ENCODE data around the gene PRUNE2.

The PRUNE2 gene

DNA sequence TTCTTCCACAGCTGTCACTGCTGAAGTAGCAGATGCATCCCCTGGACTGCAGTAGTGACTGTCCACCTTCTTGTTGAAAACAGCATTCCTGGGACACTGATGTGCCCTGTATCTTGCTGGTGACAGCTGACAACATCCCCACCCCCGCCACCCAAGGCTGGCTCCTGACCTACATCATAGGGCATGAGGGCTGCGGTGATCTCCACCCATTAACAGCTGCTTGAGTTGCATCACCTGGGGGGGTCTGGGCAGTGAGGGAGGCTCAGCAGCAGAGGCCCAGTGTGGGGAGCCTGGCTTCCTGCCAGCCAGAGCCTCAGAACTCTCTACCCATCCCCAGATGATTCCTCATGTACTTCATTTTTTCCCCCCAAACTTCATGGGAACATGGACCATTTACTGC is 4.1 kb downstream of the PRUNE2 start:
- no peak for DNase-seq (ENCODE audit: low read depth)

DNA sequence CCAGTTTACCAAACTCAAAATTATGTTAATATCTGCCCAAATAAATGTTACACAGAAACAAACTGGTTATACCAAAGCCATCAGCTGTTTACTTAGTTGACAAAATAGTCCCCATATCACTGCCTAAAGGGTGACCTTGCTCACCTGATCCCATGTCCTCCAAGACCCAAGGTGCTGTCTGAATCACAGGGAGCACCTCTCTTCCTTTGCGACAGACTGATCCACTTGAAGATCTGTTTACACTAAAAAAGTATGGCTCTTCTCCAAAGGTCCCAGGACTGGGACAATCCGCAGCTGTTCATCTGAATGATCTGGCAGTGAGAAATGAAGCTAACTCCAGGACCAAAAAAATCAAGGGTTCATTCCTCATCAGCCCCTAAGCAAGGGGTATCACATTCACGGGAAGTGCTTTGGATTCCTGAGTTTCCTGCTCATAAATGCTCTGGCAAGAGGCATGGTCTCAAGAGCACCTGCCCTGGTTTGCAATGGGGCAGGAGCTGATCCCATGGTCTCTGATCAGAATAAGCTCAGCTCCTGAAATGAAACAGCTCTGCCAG is 5.0 kb downstream of the PRUNE2 start:
- no peak for DNase-seq (ENCODE audit: low read depth)

DNA sequence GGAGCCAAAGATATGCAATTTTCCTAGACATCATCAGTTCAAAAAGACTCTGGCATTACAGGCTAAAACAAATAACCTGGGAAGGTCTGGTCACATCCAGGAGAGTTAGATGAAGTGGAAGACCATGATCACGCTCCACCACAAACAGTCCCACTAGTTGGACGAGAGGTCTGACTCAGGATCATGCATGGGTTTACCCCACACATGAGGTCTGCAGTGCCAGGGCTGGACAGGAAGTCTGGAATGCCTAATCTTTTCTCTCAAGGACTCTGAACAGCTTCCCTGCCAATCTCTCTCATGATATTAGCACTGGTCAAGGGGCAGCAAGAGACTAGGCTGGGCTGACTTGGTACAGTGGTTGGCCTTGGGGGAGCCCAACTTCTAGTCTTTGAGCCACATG is 7.1 kb downstream of the PRUNE2 start:
- no peak for DNase-seq (ENCODE audit: low read depth)

DNA sequence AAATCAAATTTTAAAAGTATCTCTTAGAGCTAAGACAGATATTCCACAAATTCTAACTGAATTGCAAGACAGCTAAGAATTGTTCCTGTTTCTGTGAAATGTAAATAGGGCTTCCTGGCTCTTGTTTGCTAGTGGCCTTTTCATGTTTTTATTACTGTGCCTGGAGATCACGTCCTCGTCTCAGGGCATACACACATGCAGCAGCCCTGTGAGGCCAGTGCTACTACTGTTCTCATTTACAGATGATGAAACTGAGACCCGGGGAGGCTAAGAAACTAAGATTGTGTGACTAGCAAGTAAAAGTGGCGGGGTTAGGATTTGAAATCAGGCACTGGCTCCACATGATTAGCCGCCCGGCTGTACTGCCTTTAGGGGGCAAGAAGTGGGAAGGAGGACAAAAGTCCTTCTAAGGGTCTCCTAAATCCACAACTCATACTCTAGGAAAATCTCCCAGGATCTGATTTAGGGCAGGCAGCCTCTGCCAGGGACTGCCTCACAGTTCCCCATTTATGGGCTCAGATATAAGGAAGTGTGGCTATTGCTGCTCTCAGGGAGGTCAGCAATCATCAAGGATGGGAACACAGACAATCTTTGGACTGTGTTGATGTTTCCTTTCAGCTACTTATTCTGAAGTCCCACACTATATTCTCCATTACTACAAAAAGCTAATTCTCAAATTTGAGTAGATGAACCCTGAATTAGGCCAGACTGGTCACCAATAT is 7.9 kb downstream of the PRUNE2 start:
- no peak for DNase-seq (ENCODE audit: low read depth)

DNA sequence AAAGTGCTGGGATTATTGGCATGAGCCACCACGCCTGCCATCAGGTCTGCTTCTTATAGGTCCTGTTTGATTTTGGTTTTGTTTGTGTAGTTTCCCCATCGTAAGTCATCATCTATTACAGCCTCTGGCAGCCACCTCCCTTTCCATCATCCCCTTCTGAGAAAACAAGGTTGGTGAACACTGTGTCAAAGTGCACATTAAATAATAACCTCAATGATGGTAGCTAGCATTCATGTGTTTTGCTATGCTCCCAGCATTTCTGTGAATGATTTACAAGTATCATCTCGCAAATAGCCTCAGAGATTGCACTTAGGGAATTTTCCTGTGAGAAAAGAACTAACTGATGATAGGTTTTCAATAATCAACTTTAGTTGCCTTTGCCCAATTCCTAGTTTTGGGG is 9.9 kb downstream of the PRUNE2 start:
- DNase-seq (ENCODE audit: low read depth) = no peak

DNA sequence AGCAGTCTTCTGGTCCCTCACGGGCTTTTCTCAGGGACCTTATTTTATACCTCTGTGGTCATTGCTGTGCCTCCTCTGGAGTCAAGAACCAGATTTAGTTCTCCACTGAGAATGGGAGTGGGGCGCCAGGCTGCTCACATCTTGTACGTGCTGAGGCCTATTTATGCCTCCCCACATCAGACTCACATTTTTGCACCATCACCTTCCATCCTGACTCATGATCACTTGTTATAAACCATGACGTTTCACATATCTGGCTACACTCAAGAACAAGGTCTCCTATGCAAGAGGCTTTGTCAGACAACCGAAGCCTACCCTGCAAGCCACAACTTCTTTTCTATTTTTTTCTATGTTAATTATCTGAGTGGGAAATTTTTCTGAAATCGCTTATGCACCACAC is 10.7 kb downstream of the PRUNE2 start:
- no peak for DNase-seq (ENCODE audit: low read depth)

DNA sequence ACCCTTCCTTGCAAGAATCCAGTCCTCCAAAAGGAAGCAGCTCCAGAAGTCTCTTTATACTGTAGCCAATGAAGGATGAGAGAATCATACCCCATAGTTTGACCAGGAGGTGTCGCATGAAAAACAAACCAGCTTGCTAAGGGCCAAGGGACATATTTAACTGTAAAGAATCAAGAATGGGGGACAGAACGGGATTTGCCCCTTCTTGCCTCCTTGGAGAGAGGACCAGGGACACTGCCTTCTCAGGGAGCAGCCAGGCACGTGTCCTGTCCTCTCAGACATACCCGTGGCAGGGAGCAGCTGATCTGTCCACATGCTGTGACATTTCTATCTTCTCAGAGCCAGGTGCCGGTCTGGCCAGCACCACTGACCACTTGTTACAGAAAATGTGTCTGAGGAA is 11.7 kb downstream of the PRUNE2 start:
- DNase-seq (ENCODE audit: low read depth) = no peak

DNA sequence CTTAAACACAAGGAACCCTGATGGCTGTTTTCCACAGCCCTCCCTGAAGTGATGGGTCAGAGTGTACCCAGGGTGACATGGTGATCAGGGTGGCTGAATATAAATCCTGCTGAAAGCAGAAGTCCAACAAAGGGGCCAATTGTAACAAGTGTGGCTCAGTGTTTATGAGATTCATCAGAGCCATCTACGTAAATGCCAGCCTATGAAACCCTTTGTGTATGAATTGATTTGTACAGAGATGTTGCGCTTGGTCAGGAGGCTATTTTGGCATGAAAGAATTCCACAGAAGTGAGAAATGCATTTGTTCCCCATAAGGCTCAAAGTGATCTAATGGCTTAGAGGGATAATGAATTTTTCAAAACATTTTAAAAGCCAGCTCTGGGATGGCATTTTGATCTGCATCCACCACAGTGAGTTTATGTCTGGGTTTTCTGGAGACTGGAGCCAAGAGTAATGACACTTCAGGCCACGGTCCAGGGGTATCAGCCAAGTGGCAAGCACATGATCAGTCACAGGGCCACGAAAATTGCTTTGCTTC is 12.4 kb downstream of the PRUNE2 start:
- DNase-seq (ENCODE audit: low read depth) = no peak

DNA sequence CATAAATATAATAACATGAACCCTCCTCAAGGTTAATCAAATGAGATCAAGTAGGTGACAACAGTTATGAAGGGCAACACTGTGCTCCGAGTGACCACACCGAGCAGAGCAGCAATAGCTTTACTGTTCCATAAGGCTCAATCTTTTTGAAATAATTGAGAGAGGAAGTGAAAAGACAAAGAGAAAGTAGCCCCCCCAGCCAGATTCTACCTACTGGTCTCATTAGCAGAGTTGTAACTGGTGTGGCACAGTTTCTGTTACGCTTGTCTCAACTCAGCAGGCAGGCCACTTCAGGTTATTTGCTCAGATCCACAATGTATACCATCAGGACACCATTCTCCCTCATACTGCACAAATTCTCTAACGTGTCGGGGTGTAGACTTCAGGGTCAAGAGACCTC is 14.0 kb downstream of the PRUNE2 start:
- DNase-seq (ENCODE audit: low read depth) = no peak

DNA sequence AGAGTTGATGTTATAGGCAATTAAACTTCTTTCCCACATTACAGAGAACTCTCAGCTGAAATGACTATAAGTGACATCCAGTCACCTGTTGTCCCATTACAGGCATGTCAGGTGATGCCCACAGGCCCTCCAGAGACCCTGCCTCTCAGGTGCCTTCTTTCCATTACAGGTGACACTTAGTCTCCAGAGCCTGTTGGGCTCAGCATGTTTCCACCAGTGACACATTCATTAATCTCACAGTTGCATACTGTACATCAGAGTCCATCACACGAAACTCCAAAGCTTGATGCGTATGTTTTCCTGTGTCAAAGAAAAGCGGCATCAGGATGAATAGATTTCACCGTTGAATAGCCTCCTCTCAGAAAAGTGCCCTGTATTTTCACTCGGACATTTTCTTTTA is 14.6 kb downstream of the PRUNE2 start:
- DNase-seq (ENCODE audit: low read depth) = no peak

DNA sequence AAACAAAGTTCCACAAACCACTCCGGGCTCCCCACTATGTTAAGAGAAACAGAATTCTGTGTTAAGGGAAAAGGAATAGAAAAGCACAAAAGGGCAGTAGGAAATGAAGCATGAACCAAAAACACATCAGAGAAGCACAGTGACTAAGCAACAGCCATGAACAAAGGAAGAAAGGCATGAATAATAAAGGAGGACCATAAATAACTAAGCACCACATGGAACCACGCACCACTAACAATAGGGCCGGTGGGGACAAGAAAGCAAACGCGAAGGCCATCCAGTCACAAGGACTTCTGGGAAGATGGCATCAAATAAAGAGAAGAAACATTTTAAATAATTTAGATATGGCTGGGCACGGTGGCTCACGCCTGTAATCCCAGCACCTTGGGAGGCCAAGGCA is 18.0 kb downstream of the PRUNE2 start:
- DNase-seq (ENCODE audit: low read depth) = no peak

DNA sequence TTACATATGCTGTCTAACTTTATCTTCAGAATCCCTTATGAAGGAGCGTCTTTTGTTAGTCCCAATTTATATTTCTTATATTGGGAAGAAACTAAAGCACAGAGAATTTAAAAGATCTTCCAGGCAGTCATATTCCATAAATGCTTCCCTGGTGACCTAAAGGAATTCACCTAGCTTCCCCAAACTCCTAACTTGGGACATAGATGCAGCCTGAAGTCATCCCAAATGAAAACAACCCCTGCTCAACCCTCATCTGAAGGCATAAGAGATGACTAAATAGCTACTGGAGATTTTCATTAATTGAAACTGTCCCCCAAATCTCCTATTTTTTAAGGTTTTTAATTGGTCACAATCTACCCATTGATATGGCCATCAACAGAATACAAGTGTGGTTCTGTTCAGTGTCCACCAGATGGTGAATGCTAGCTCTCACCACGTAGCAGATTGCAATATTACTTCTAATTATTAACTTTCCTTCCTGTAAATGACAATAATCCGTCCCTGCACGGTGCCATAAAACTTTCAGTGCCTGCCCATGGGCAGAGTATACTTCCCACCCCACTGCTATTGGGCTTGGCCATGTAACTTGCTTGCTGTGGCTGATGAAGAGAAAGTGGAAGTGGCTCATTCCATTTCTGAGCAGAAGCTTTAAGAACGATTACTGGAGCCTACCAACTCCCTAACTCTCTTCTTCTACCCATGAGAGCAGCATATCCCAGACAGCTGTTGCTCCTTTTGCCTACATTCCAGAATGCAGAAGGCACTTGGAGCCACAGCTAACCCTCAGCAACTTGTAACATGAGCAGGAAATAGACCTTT is 18.7 kb downstream of the PRUNE2 start:
- DNase-seq (ENCODE audit: low read depth) = no peak

DNA sequence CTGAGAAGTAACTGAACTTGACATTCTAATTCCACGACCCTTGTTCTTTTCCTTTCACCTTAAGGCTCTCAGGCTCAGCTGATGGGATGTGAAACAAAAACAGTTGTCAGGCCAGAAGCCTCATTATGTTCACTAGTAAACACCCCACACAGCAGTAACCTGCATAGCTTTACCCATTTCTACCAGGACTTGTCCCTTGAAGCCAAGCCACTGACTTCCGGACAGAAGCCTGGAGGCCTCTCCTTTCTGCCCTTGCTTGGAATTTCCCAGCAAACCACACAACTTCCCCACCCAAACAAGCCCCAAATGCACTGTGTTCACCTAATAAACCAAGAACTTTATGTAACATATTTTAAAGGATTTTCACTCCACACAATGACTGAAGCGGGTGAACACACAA is 19.6 kb downstream of the PRUNE2 start:
- no peak for DNase-seq (ENCODE audit: low read depth)

DNA sequence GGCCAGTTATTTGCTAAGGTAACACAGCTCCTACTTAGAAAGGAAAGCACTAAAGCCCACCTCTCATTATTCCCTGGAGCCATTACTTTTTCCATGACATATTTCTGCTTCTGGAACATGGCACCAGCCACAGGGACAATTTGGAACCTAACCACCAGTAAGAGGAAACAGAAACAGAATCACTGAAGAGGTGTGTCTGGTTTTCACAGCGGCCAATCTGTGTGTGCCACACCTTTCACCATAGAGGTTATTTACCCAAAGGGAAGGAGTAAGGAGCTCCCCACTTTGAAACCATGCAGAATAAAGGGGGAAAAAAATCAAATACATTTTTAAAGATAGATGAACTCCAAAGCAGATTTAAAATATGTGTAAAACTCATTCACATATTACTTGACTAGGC is 21.1 kb downstream of the PRUNE2 start:
- DNase-seq (ENCODE audit: low read depth) = no peak

DNA sequence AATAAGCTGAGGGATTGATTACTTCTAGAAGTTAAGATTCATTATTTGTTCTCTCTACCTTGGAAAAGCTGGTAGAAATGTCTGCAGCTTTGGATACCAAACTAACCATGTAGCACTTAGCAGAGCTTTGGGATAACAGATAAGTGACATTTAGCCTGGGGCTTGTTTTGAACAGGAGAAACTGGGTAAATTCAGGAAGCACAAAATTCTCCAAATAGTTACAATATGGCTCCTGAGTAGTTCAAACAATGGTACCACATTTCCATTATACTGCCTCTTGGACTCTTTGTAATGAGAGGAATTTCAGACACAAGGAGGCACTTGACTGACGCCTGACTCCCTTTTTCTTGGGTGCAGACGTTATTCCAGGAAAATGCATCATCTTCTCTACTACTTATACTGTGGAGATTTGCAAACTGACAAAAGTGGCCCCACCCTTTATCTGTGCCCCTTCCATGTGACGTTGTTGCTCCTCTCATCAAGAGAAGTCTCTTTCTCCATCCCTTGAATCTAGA is 22.5 kb downstream of the PRUNE2 start:
- no peak for DNase-seq (ENCODE audit: low read depth)

DNA sequence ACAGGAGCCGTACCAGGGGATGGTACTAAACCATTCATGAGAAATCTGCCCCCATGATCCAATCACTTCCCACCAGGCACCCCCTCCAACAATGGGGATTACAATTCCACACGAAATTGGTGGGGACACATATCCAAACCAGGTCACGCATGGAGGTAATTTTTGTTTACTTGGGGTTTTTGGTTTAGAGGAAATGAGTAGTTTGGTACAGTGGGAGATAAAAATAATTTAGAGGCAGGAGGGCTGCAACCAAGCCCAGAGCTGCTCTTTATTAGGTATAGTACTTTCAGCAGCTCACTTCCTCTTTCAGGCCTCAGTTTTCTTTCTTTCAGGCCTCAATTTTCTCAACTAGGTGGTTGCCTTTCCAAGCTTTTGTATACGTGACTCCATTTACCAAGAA is 23.2 kb downstream of the PRUNE2 start:
- no peak for DNase-seq (ENCODE audit: low read depth)

DNA sequence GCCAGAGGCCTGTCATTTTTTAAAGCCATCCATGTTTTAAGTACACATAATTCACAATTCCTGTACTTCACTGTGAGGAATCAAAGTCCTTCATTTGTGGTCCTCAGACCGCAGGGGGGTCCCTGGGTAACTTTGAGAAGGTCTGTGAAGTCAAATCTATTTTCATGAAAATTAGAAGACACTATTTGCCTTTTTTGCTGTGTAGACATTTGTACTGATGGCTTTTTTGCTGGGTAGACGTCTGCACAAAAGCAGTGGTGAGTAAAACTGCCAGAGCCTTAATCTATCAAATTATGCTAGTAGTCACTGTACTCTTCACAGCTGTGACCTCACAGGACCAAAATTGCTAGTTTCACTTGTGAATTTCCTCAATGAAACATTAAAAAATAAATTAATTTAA is 25.7 kb downstream of the PRUNE2 start:
- DNase-seq (ENCODE audit: low read depth) = no peak

DNA sequence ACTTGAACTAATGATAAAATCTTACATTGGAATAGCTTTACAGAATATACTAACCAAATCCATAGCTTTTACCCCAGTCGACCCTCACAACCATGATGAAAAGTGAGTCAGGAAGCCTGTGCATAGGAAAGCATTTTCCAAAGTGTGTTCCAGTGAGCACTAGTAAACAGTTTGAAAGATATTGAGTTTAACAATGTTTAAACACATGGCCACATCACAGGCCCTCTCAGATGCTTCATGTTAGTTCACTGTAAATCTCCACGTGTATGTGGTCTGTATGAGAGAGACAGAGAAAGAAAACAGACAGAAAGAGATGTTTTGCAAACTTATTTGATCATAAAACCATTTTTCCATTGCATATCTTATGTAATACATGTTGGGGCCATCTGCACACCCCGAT is 27.0 kb downstream of the PRUNE2 start:
- no peak for DNase-seq (ENCODE audit: low read depth)

DNA sequence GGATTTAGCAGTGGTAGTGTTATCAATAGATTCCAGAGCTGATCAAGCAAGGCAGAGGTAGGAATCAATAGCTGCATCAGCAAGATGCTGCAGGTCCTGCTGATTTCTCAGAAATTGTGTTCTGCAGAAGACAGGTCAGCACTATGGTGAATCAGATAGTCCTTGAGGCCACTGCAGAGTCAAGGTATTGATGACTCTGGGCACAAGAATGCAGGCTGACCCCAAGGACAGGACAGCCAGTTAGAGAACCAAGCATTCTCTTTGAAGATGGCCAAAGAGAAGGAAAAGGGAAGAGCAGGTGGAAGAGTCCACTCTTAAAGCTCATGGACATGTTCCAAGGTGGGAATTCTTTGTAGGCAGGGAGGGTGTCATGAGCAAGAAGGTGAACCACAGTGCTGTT is 28.0 kb downstream of the PRUNE2 start:
- DNase-seq (ENCODE audit: low read depth) = no peak

DNA sequence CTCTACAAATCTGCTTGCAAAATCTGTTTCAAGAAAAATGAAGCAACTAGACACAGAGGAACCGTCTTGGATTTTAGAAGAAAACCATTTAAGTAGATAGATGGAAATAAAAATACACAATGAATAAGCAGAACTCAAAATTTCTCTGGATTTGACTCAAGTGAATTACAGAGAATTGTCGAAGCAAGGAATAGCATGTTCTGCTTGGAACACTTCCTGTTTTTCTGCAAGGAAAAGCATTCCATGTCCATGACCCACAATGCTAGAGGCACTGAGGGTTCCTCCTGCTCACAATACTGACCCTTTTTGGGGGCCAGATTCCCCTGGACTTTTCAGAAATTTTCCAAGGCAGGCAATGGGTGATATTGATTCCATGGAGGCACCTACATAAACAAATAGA is 29.8 kb downstream of the PRUNE2 start:
- no peak for DNase-seq (ENCODE audit: low read depth)

DNA sequence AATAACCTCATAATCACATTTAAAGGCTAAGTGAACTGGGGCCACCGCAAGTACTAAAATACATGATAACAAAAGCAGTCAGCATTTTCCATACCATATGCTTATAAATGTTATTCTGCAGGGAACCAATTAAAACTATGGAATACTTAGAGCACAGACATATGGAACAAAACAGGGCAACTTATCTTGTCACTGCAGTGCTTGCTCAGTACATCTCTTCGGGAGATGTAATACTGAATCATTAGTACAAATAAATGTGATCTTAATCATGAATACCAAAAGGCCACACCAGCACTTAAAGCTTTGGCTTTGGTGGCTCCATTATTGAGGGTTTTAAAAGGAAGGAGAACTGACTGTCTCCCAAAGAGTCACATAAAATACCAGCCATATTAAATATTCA is 32.1 kb downstream of the PRUNE2 start:
- DNase-seq (ENCODE audit: low read depth) = no peak

DNA sequence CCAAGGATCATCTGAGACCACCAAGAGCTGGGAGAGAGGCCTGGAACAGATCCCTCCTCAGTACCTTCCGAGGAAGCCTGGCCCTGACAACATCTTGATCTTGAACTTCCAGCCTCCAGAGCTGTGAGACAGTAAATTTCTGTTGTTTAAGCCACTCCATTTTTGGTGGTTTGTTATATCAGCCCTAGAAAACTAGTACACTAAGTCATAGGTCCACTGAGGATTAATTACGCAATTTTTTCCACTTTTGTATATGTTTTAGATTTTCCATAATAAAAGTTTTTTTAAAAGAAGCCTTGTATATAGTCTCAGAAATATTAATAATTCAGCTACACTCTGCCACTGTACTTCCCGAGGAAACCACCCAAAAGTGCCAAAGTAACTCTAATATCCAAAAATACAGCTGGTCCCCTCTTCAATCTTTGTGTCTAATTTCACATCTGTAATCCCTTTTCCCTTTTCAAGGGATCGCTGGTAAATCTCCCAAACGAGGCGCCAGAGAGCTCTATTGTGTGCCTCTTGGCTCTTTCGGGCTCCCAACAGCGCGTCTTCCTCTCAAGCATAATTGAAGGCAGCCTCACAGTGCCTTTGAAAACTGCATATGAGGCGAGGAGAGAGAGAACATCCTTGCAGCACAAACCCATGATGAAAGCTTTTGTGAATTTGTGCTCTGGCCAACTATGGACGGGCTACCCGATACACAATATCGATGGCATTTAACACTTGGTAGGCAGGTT is 32.7 kb downstream of the PRUNE2 start:
- no peak for DNase-seq (ENCODE audit: low read depth)
